Epithelial cell of proximal tubule (primary cell): ENCODE measurements around the gene PPARA. TPM values are rescaled to one million over a fixed set of nuclear protein-coding genes. Genes with fewer than 3 reads are reported as not detected.

Experiments used
- DNase-seq: peaks from one replicate; pipeline ENCODE4 v3.0.0-alpha.2; 2011; ENCODE audit warnings: low read depth
- H3K4me3 ChIP-seq: 2 replicates; pipeline ENCODE4 v1.5.1; 2011; ENCODE audit warnings: low read depth, mild to moderate bottlenecking, low read length
- CTCF ChIP-seq: conservative IDR thresholded peaks from 2 replicates; pipeline ENCODE4 v1.5.1; 2012; ENCODE audit warnings: low read depth, mild to moderate bottlenecking, low read length
- total RNA-seq: library from RNA; depleted of rRNA; stranded (reverse); fragments of >200 nt; gene quantifications from 2 replicates; pipeline ENCODE4 v1.2.3, GENCODE V29; 2015

PPARA gene
- total RNA-seq, 1 donor from 2014 or later, result 18.5 TPM

DNA sequence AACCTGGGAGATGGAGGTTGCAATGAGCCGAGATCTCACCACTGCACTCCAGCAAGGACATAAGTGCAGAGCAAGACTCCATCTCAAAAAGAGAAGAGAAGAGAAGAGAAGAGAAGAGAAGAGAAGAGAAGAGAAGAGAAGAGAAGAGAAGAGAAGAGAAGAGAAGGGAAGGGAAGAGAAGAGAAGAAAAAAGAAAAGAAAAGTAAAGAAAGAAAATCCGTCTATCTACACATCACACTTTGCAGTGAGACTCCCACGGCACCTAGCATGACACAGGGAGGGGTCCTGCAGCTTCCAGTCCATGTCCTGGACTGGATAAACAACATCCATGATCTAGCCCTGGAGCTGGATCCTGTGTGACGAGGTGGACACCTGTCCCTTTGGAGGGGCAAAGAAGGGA lies 4.0 kb upstream of the PPARA start:
- no peak for TF ChIP-seq CTCF
- DNase-seq, result no peak
- H3K4me3 ChIP-seq, result no peak overlapping the region

DNA sequence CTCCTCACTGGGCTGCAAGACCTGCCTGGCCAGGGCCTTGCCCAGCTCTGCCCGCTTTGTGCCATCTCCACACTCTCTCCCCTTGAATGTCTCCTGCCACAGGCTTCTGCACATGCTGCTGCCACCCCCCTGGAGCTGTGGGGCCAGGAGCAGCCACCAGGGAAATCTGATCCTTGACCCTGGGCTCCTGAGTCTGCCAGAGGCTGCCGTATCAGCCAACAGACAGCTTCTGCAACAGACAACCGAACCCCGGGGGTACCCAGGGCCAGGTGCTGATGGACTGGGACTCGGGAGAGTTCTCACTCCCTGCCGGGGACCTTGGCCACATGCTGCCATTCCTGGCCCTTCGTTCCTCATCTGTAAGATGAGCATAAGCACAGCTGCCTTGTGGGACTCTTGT lies 3.3 kb upstream of the PPARA start:
- TF ChIP-seq CTCF, result no peak
- no peak overlapping the region for H3K4me3 ChIP-seq

GRCh38 chr22:46147471-46148267 lies 2.7 kb upstream of the PPARA start:
- no peak overlapping the region for H3K4me3 ChIP-seq
- no peak for DNase-seq
- TF ChIP-seq CTCF, result no peak

More for the DNA sequence above, 3.3 kb upstream of the PPARA start:
- DNase-seq, result no peak

- DNase-seq, result no peak
- no peak for TF ChIP-seq CTCF
- no peak overlapping the region for H3K4me3 ChIP-seq
Observed at GRCh38 chr22:46148336-46148735, 2.0 kb upstream of the PPARA start.

DNA sequence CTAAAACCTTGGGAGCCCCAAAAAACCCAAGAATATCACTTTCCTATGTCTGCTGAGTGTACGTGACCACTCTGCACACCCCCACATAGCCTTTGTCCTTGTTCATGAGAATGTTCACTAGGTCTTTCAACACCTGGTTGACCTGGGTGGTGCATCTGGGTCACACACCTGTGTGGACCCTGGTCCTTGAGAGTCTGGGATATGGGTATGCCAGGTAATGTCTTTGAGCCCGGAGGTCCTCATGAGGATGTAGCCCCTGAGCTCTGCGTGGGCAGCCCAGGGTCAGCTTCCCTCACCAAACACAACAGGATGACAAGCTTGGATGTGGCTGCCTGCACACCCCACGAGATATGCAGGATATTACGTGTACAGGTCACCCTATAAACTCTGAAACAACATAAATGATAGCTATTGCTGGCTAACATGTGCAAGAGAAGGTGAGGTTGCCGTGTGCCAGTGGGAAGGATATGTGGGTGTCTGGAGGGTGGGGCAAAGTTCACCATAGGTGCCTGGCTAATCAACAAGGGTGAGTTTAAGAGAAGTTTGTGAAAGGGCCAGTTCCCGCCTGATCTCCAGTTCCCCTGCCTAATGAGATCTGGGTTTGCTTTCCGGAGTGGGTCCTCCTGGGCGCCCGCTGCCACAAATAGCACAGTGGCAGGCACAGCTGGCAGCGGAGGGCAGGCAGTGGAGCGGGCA lies 1.4 kb upstream of the PPARA start:
- peak overlapping the region; percentile 71 for H3K4me3 ChIP-seq
- no peak for DNase-seq
- TF ChIP-seq CTCF, result no peak

- peak overlapping the region; percentile 71 for H3K4me3 ChIP-seq
- DNase-seq, result no peak
- no peak for TF ChIP-seq CTCF
Observed at GRCh38 chr22:46149512-46150033, 753 bp upstream of the PPARA start.
